B cell (primary cell): ENCODE measurements around the gene MSH6. TPM values are rescaled to one million over a fixed set of nuclear protein-coding genes. Genes with fewer than 3 reads are reported as not detected.

Experiments used
- ATAC-seq: fragments of 200-7000 bp; cut with Tn5 transposase; one replicate; pipeline ENCODE4 v1.10.0; 2021; ENCODE audit warnings: low read depth, mild to moderate bottlenecking, moderate number of reproducible peaks, moderate library complexity
- CTCF ChIA-PET: fragments of 350-600 bp; sonication (Branson Sonifier 250); formaldehyde crosslinking; loops from one replicate; lab custom pipeline; 2021; ENCODE audit warnings: antibody characterized with exemption, inconsistent platforms; lab: Charles Lee
- POLR2A ChIA-PET: fragments of 350-600 bp; sonication (Branson Sonifier 250); formaldehyde crosslinking; loops from one replicate; lab custom pipeline; 2021; ENCODE audit warnings: antibody characterized with exemption; lab: Charles Lee
- DNase-seq: peaks from one replicate; pipeline ENCODE4 v3.0.0; 2013
- H2AFZ ChIP-seq: 2 replicates; pipeline ENCODE4 v1.6.1; 2012; ENCODE audit warnings: mild to moderate bottlenecking, low read depth, low read length; ENCODE audit not compliant: insufficient read depth, poor library complexity, severe bottlenecking
- H3K27ac ChIP-seq, 2 donors: 1 replicate in 1 of 2; 2 replicates in 1 of 2; pipeline ENCODE4 v1.5.1; 2012 to 2013; ENCODE audit warnings: low read length in 2 of 2, mild to moderate bottlenecking in 2 of 2, moderate library complexity in 1 of 2
- H3K27me3 ChIP-seq, 4 experiments: fragments of 200-600 bp in 1 of 4; sonication (generic) in 1 of 4; replicated peaks in 1 of 4; 1 replicate in 2 of 4; 2 replicates in 2 of 4; pipeline versions ENCODE4 v1.6.1 to v1.7.0; 2013 to 2016; ENCODE audit warnings: low read length in 3 of 4, mild to moderate bottlenecking in 2 of 4, mixed read lengths in 1 of 4, moderate library complexity in 1 of 4; ENCODE audit not compliant: insufficient read depth in 4 of 4, control insufficient read depth in 3 of 4; ENCODE audit errors: control extremely low read depth in 1 of 4
- H3K36me3 ChIP-seq, 2 experiments: replicated peaks in 1 of 2; 1 replicate in 1 of 2; 2 replicates in 1 of 2; pipeline versions ENCODE4 v1.6.1 to v1.7.1; 2013; ENCODE audit warnings: low read length in 1 of 2; ENCODE audit not compliant: insufficient read depth in 2 of 2, control insufficient read depth in 1 of 2; ENCODE audit errors: control extremely low read depth in 1 of 2, extremely low read depth in 1 of 2
- H3K4me1 ChIP-seq, 2 donors: fragments of 200-600 bp in 1 of 2; sonication (generic) in 1 of 2; 1 replicate in 1 of 2; 2 replicates in 1 of 2; pipeline versions ENCODE4 v1.5.1 to v1.6.1; 2013 to 2017; ENCODE audit warnings: low read length in 2 of 2; ENCODE audit not compliant: control insufficient read depth in 2 of 2, insufficient read depth in 2 of 2
- H3K4me2 ChIP-seq: replicated peaks from 2 replicates; pipeline ENCODE3; 2012; ENCODE audit warnings: mild to moderate bottlenecking, low read depth, low read length; ENCODE audit not compliant: poor library complexity, severe bottlenecking
- H3K4me3 ChIP-seq, 5 experiments: fragments of 200-600 bp in 1 of 5; sonication (generic) in 1 of 5; 1 replicate in 3 of 5; 2 replicates in 2 of 5; pipeline versions ENCODE4 v1.5.1 to v1.7.0; 2011 to 2016; ENCODE audit warnings: low read length in 4 of 5, mild to moderate bottlenecking in 4 of 5, low read depth in 2 of 5, control low read depth in 1 of 5, moderate library complexity in 1 of 5; ENCODE audit not compliant: insufficient read depth in 1 of 5; ENCODE audit errors: control extremely low read depth in 1 of 5, extremely low read depth in 1 of 5
- H3K79me2 ChIP-seq: fragments of 200-600 bp; sonication (generic); one replicate; pipeline ENCODE4 v1.6.0; 2016; ENCODE audit warnings: low read length; ENCODE audit not compliant: control insufficient read depth, insufficient read depth
- H3K9ac ChIP-seq: fragments of 200-600 bp; sonication (generic); 2 replicates; pipeline ENCODE4 v1.6.1; 2017; ENCODE audit warnings: mild to moderate bottlenecking, low read length, moderate library complexity
- H3K9me3 ChIP-seq, 3 donors: one replicate each; pipeline versions ENCODE4 v1.6.1 to v1.7.1; 2013; ENCODE audit warnings: low read length in 2 of 3; ENCODE audit not compliant: control insufficient read depth in 2 of 3, insufficient read depth in 1 of 3; ENCODE audit errors: control extremely low read depth in 1 of 3
- H4K20me1 ChIP-seq: 2 replicates; pipeline ENCODE4 v1.6.0; 2012; ENCODE audit warnings: mild to moderate bottlenecking, low read length; ENCODE audit not compliant: insufficient read depth, control insufficient read depth, poor library complexity, severe bottlenecking
- H3K27ac Mint-ChIP-seq: one replicate; pipeline ENCODE4 v1.8.0; 2021; ENCODE audit warnings: mixed read lengths
- H3K27me3 Mint-ChIP-seq: one replicate; pipeline ENCODE4 v1.8.0; 2021; ENCODE audit warnings: mixed read lengths
- H3K4me1 Mint-ChIP-seq: one replicate; pipeline ENCODE4 v1.8.0; 2021; ENCODE audit warnings: mixed read lengths
- H3K4me3 Mint-ChIP-seq: one replicate; pipeline ENCODE4 v1.8.0; 2021; ENCODE audit warnings: mixed read lengths
- H3K9me3 Mint-ChIP-seq: one replicate; pipeline ENCODE4 v1.8.0; 2022; ENCODE audit warnings: mixed read lengths; ENCODE audit not compliant: insufficient read depth
- CTCF ChIP-seq: fragments of 200-600 bp; IDR thresholded peaks from one replicate; pipeline ENCODE4 v1.8.0; 2022; ENCODE audit warnings: antibody characterized with exemption, mild to moderate bottlenecking
- EZH2 ChIP-seq: IDR thresholded peaks from 2 replicates; pipeline ENCODE4 v1.6.1; 2012; ENCODE audit warnings: borderline replicate concordance, low read depth, mild to moderate bottlenecking, moderate library complexity, low read length; ENCODE audit not compliant: insufficient read depth, poor library complexity, severe bottlenecking
- WGBS: methylation state at CpG from one replicate; pipeline ENCODE4 v1.1.5; 2013; ENCODE audit warnings: missing lambda C conversion rate; ENCODE audit not compliant: insufficient coverage; 5-methylcytosine and 5-hydroxymethylcytosine counted together
- intact Hi-C: fragments of 100-400 bp; cut with micrococcal nuclease; formaldehyde crosslinking; loops from one replicate; pipeline ENCODE4 v1.10.0; 2022
- polyA plus RNA-seq: library from polyadenylated mRNA; depleted of rRNA; stranded (reverse); fragments of >200 nt; gene quantifications from 2 replicates; pipeline ENCODE4 v1.2.3, GENCODE V29; 2012
- total RNA-seq, 2 donors: library from RNA; stranded (reverse); fragments of 120-200 nt in 1 of 2; gene quantifications; 1 replicate in 1 of 2; 2 replicates in 1 of 2; pipeline versions ENCODE4 v1.2.3 to v1.2.4, GENCODE V29; 2013 to 2022

Gene MSH6
- total and polyA plus RNA-seq, 2 donors (not counting 1 experiment from before 2014, with no cell fraction given), result 6.8 to 43.9 TPM

- Histone ChIP-seq H3K9me3 (no peaks in the 10 kb centered on the region), H3K27me3 (no peaks in the 10 kb centered on the region), H3K4me2 (no peak overlapping the region), H3K4me3 (no peak overlapping the region), H4K20me1 (no peaks in the 10 kb centered on the region), H3K27ac (peak overlapping the region in 1 of 2 donors; percentile 59), H3K36me3 (no peaks in the 10 kb centered on the region), H3K4me1 (peaks cover 18 to 20% of the 10 kb centered on the region in 2 donors), H3K79me2 (no peaks in the 10 kb centered on the region), H3K9ac (no peak overlapping the region), H2AFZ (no peak overlapping the region)
- no peak overlapping the region for H3K27ac Mint-ChIP-seq
- no peak for DNase-seq
- H3K4me1 Mint-ChIP-seq, result peaks cover 26% of the 10 kb centered on the region
- H3K4me3 Mint-ChIP-seq, result no peak overlapping the region
- intact Hi-C loops, result no loop called here
- no peak for ATAC-seq
- no peaks in the 10 kb centered on the region for H3K9me3 Mint-ChIP-seq
- ChIA-PET CTCF (no interaction called here), POLR2A (no interaction called here)
- WGBS, result 86% methylated on average over 2 of the region's 3 CpGs
- TF ChIP-seq CTCF (no peak), EZH2 (no peak)
- H3K27me3 Mint-ChIP-seq, result no peaks in the 10 kb centered on the region
These were observed 45.6 kb upstream of the MSH6 start for GRCh38 chr2:47737191-47737975.

- Histone ChIP-seq H3K79me2 (no peaks in the 10 kb centered on the region), H3K9ac (no peak overlapping the region), H3K9me3 (no peaks in the 10 kb centered on the region), H3K36me3 (no peaks in the 10 kb centered on the region), H3K27me3 (no peaks in the 10 kb centered on the region), H3K4me1 (peaks cover 18 to 20% of the 10 kb centered on the region in 2 donors), H4K20me1 (no peaks in the 10 kb centered on the region), H3K27ac (no peak overlapping the region), H3K4me2 (no peak overlapping the region), H3K4me3 (no peak overlapping the region), H2AFZ (no peak overlapping the region)
- Mint-ChIP-seq H3K27ac (no peak overlapping the region), H3K27me3 (no peaks in the 10 kb centered on the region), H3K4me1 (peaks cover 22% of the 10 kb centered on the region), H3K9me3 (no peaks in the 10 kb centered on the region), H3K4me3 (no peak overlapping the region)
- intact Hi-C loops, result no loop called here
- ChIA-PET POLR2A (interaction anchor here (0.6 kb wide), 1 partner anchor 324 kb away, joined by 4 read pairs; no protein-coding TSS in a partner anchor), CTCF (interaction anchor here (1.3 kb wide), 1 partner anchor 29 kb away, joined by 4 read pairs; no protein-coding TSS in a partner anchor)
- WGBS, result 37% methylated on average over 2 of the region's 5 CpGs
- DNase-seq (no peak), ATAC-seq (no peak)
- TF ChIP-seq EZH2 (no peak), CTCF (no peak)
These were observed 44.6 kb upstream of the MSH6 start for GRCh38 chr2:47738331-47738730.
